Neutrophil (primary cell): Measurements from ENCODE around the gene METAP1.

ENCODE experiments used
- H3K27ac ChIP-seq: fragments of 200-600 bp; sonication (generic); 2 replicates; pipeline ENCODE4 v1.5.1; 2016; ENCODE audit warnings: mild to moderate bottlenecking, moderate library complexity
- H3K27me3 ChIP-seq: fragments of 200-600 bp; sonication (generic); 2 replicates; pipeline ENCODE4 v1.6.0; 2016; ENCODE audit warnings: mild to moderate bottlenecking
- H3K36me3 ChIP-seq: fragments of 200-600 bp; sonication (generic); 2 replicates; pipeline ENCODE4 v1.5.1; 2017
- H3K4me1 ChIP-seq, 2 experiments: fragments of 200-600 bp in 1 of 2; sonication (generic) in 1 of 2; 1 replicate in 1 of 2; 2 replicates in 1 of 2; pipeline versions ENCODE4 v1.5.1 to v1.6.1; 2013 to 2016; ENCODE audit warnings: low read depth in 1 of 2, low read length in 1 of 2, mild to moderate bottlenecking in 1 of 2, moderate library complexity in 1 of 2; ENCODE audit not compliant: control insufficient read depth in 1 of 2, insufficient read depth in 1 of 2
- H3K4me3 ChIP-seq, 2 experiments: fragments of 200-600 bp in 1 of 2; sonication (generic) in 1 of 2; 1 replicate in 1 of 2; 2 replicates in 1 of 2; pipeline ENCODE4 v1.5.1; 2013 to 2016; ENCODE audit warnings: low read depth in 1 of 2, low read length in 1 of 2, mild to moderate bottlenecking in 1 of 2, moderate library complexity in 1 of 2
- H3K9me3 ChIP-seq: fragments of 200-600 bp; sonication (generic); 2 replicates; pipeline ENCODE4 v1.5.1; 2016
- CTCF ChIP-seq: fragments of 200-600 bp; sonication (generic); IDR thresholded peaks from 2 replicates; pipeline ENCODE4 v1.5.1; 2016; ENCODE audit warnings: antibody characterized with exemption

Gene METAP1

GRCh38 chr4:98995183-98996055 lies at the start of gene METAP1:
METAP1 (plus strand) TSS chr4:98995721; CDS start chr4:98995754, 33 bp downstream.
- Histone ChIP-seq H3K4me3 (peak within 1 kb of the TSS; percentile 80 to 93), H3K36me3 (no peaks in the 10 kb centered on the region), H3K4me1 (peaks cover 15 to 17% of the 10 kb centered on the region in 2 experiments), H3K27me3 (no peaks in the 10 kb centered on the region), H3K9me3 (no peaks in the 10 kb centered on the region), H3K27ac (peak within 1 kb of the TSS; percentile 76)
- TF ChIP-seq CTCF = peak; percentile 64

- Histone ChIP-seq H3K27ac (no peak overlapping the region), H3K9me3 (no peaks in the 10 kb centered on the region), H3K36me3 (no peaks in the 10 kb centered on the region), H3K4me1 (no peaks in the 10 kb centered on the region), H3K27me3 (no peaks in the 10 kb centered on the region), H3K4me3 (no peak overlapping the region)
- TF ChIP-seq CTCF = no peak
Measured at GRCh38 chr4:98946359-98946758, 49.2 kb upstream of the METAP1 start.

GRCh38 chr4:98950925-98951324 lies 44.6 kb upstream of the METAP1 start:
- no peak overlapping the region for H3K4me3 ChIP-seq
- no peaks in the 10 kb centered on the region for H3K36me3 ChIP-seq
- no peaks in the 10 kb centered on the region for H3K4me1 ChIP-seq
- H3K27me3 ChIP-seq = no peaks in the 10 kb centered on the region
- H3K9me3 ChIP-seq = no peaks in the 10 kb centered on the region
- no peak for TF ChIP-seq CTCF
- no peak overlapping the region for H3K27ac ChIP-seq

GRCh38 chr4:98951710-98952109 lies 43.8 kb upstream of the METAP1 start:
- no peak overlapping the region for H3K4me3 ChIP-seq
- H3K9me3 ChIP-seq = no peaks in the 10 kb centered on the region
- H3K27me3 ChIP-seq = no peaks in the 10 kb centered on the region
- no peak overlapping the region for H3K27ac ChIP-seq
- no peaks in the 10 kb centered on the region for H3K36me3 ChIP-seq
- no peaks in the 10 kb centered on the region for H3K4me1 ChIP-seq
- no peak for TF ChIP-seq CTCF

GRCh38 chr4:98955229-98955628 lies 40.3 kb upstream of the METAP1 start:
- H3K27me3 ChIP-seq = no peaks in the 10 kb centered on the region
- H3K27ac ChIP-seq = no peak overlapping the region
- H3K4me3 ChIP-seq = no peak overlapping the region
- TF ChIP-seq CTCF = no peak
- H3K36me3 ChIP-seq = no peaks in the 10 kb centered on the region
- H3K9me3 ChIP-seq = no peaks in the 10 kb centered on the region
- no peaks in the 10 kb centered on the region for H3K4me1 ChIP-seq
